ENCODE measurements around the gene ZEB2. TPM values are rescaled to one million over a fixed set of nuclear protein-coding genes. Genes with fewer than 3 reads are reported as not detected.

ZEB2 gene
- total and polyA plus RNA-seq, 10 of the 15 experiments (the other 5 are each of a cell fraction or from before 2014, with no cell fraction given), result 0.14 to 3.2 (median 0.84) TPM

DNA sequence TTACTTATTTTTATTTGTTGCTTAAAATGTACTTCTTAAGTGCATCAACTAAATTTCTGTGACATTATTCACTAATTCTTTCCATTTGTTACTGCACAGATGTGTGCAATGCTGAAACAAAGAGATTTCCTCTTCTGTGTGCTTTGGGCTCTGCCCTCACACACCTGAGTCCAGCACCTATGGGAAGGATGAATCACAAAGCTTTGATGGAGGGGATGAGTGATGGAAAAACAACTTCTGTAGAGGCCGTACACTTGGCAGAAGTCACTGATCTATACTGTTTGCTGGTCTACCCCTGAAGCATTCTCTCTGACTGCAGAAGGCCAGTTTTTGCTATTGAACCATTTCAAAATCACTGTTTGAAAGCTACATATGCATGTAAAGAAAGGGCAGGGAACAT is 178.4 kb downstream of the ZEB2 start:
- Histone ChIP-seq H3K9me3 (replicated peaks; ENCODE audit: control insufficient read depth, insufficient read depth, low read length) (no peaks in the 10 kb centered on the region), H3K79me2 (ENCODE audit: control insufficient read depth, insufficient read depth, low read length) (no peaks in the 10 kb centered on the region), H3K4me2 (ENCODE audit: control insufficient read depth, insufficient read depth) (no peak overlapping the region), H4K20me1 (ENCODE audit: control insufficient read depth, insufficient read depth) (no peaks in the 10 kb centered on the region), H3K4me1 (ENCODE audit: control insufficient read depth, insufficient read depth, low read length) (no peaks in the 10 kb centered on the region), H3K36me3 (ENCODE audit: control insufficient read depth in 2 of 2, insufficient read depth in 2 of 2, low read length in 1 of 2) (no peaks in the 10 kb centered on the region), H3K27me3 (replicated peaks in 1 of 2; ENCODE audit: control insufficient read depth in 2 of 2, insufficient read depth in 2 of 2, low read length in 1 of 2) (no peaks in the 10 kb centered on the region), H3K27ac (ENCODE audit: control insufficient read depth, insufficient read depth) (no peak overlapping the region), H3K4me3 (no peak overlapping the region), H2AFZ (ENCODE audit: control insufficient read depth, low read depth, low read length) (no peak overlapping the region), H3K9ac (ENCODE audit: control insufficient read depth, insufficient read depth, low read length) (no peak overlapping the region)
- in situ Hi-C loops (cut with MboI) (no loop called here), intact Hi-C loops (cut with micrococcal nuclease; ENCODE audit: unreplicated experiment) (no loop called here)
- FAIRE-seq, result no peak
- no peak for ATAC-seq
- BruUV-seq (replicated peaks), result no TSS peak
- POLR2A ChIA-PET, result no interaction called here
- no peak for DNase-seq (ENCODE audit: low read depth, low spot score)
- 100% methylated on average over 1 of the region's 1 CpG for WGBS (ENCODE audit: insufficient coverage, insufficient replicate concordance, low lambda C conversion rate, missing lambda C conversion rate)
- RAD21 ChIA-PET (ENCODE audit: unreplicated experiment), result no interaction called here
- CTCF ChIA-PET, result interaction anchor here (0.9 kb wide), 1 partner anchor 9 kb away, joined by 3 read pairs; a partner anchor contains a TSS
- SMC1A ChIA-PET (ENCODE audit: uncharacterized antibody, unreplicated experiment), result interaction anchor here (1.8 to 6.0 kb wide), 3 partner anchors 8 to 19 kb away, joined by 6 to 44 read pairs (median 9); no protein-coding TSS in a partner anchor
- no peak for TF ChIP-seq ZNF274 (IDR thresholded peaks at IDR 0.05; ENCODE audit: insufficient read depth, insufficient read length)
- TF ChIP-seq, protein P1, sequence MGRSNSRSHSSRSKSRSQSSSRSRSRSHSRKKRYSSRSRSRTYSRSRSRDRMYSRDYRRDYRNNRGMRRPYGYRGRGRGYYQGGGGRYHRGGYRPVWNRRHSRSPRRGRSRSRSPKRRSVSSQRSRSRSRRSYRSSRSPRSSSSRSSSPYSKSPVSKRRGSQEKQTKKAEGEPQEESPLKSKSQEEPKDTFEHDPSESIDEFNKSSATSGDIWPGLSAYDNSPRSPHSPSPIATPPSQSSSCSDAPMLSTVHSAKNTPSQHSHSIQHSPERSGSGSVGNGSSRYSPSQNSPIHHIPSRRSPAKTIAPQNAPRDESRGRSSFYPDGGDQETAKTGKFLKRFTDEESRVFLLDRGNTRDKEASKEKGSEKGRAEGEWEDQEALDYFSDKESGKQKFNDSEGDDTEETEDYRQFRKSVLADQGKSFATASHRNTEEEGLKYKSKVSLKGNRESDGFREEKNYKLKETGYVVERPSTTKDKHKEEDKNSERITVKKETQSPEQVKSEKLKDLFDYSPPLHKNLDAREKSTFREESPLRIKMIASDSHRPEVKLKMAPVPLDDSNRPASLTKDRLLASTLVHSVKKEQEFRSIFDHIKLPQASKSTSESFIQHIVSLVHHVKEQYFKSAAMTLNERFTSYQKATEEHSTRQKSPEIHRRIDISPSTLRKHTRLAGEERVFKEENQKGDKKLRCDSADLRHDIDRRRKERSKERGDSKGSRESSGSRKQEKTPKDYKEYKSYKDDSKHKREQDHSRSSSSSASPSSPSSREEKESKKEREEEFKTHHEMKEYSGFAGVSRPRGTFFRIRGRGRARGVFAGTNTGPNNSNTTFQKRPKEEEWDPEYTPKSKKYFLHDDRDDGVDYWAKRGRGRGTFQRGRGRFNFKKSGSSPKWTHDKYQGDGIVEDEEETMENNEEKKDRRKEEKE (IDR thresholded peaks at IDR 0.05), result no peak
- TF ChIP-seq, protein P2, sequence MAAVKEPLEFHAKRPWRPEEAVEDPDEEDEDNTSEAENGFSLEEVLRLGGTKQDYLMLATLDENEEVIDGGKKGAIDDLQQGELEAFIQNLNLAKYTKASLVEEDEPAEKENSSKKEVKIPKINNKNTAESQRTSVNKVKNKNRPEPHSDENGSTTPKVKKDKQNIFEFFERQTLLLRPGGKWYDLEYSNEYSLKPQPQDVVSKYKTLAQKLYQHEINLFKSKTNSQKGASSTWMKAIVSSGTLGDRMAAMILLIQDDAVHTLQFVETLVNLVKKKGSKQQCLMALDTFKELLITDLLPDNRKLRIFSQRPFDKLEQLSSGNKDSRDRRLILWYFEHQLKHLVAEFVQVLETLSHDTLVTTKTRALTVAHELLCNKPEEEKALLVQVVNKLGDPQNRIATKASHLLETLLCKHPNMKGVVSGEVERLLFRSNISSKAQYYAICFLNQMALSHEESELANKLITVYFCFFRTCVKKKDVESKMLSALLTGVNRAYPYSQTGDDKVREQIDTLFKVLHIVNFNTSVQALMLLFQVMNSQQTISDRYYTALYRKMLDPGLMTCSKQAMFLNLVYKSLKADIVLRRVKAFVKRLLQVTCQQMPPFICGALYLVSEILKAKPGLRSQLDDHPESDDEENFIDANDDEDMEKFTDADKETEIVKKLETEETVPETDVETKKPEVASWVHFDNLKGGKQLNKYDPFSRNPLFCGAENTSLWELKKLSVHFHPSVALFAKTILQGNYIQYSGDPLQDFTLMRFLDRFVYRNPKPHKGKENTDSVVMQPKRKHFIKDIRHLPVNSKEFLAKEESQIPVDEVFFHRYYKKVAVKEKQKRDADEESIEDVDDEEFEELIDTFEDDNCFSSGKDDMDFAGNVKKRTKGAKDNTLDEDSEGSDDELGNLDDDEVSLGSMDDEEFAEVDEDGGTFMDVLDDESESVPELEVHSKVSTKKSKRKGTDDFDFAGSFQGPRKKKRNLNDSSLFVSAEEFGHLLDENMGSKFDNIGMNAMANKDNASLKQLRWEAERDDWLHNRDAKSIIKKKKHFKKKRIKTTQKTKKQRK (IDR thresholded peaks at IDR 0.05; ENCODE audit: low read depth, low read length), result no peak
- TF ChIP-seq MAX (IDR thresholded peaks at IDR 0.05; ENCODE audit: low read depth, low read length), result no peak
- no peak for TF ChIP-seq E2F4 (IDR thresholded peaks at IDR 0.05; ENCODE audit: low read depth, low read length)
- no peak for TF ChIP-seq JUNB (IDR thresholded peaks at IDR 0.05)
- TF ChIP-seq ZNF384 (IDR thresholded peaks at IDR 0.05; ENCODE audit: borderline replicate concordance, low read depth, low read length), result no peak
- TF ChIP-seq ESRRA (IDR thresholded peaks at IDR 0.05; ENCODE audit: low read length), result no peak
- TF ChIP-seq RAD51 (IDR thresholded peaks at IDR 0.05), result no peak
- TF ChIP-seq USF2 (IDR thresholded peaks at IDR 0.05; ENCODE audit: borderline replicate concordance, low read depth, low read length), result no peak
- no peak for TF ChIP-seq MEF2B (IDR thresholded peaks at IDR 0.05; ENCODE audit: partially characterized antibody, poor library complexity, severe bottlenecking)
- TF ChIP-seq RFX5 (IDR thresholded peaks at IDR 0.05; ENCODE audit: low read depth, low read length), result no peak
- no peak for TF ChIP-seq GABPA (IDR thresholded peaks at IDR 0.05; ENCODE audit: low read depth)
- TF ChIP-seq RAD21 (IDR thresholded peaks at IDR 0.05; ENCODE audit: insufficient read depth, low read depth, low read length), result no peak
- no peak for TF ChIP-seq SMAD1 (IDR thresholded peaks at IDR 0.05; ENCODE audit: low read depth, partially characterized antibody)
- no peak for TF ChIP-seq ZBED1 (IDR thresholded peaks at IDR 0.05; ENCODE audit: borderline replicate concordance)
- no peak for TF ChIP-seq GATAD2B (conservative IDR thresholded peaks at IDR 0.05; ENCODE audit: low read depth)
- TF ChIP-seq LARP7 (IDR thresholded peaks at IDR 0.05), result no peak

All from GM12878 (cell line).